GM18508 (cell line): ENCODE measurements around the gene DCLK3.

ENCODE experiments used
- ATAC-seq: cut with Tn5 transposase; IDR thresholded peaks from one replicate; pipeline ENCODE4 v1.9.1; 2021; ENCODE audit warnings: moderate number of reproducible peaks; ENCODE audit not compliant: insufficient read depth, unreplicated experiment

Gene DCLK3

GRCh38 chr3:36709826-36710365 lies 54.5 kb downstream of the DCLK3 start:
- ATAC-seq, result no peak

- ATAC-seq, result no peak
Measured at GRCh38 chr3:36709281-36709680, 55.1 kb downstream of the DCLK3 start.

GRCh38 chr3:36707623-36708409 lies 56.5 kb downstream of the DCLK3 start:
- ATAC-seq, result peak; percentile 74

DNA sequence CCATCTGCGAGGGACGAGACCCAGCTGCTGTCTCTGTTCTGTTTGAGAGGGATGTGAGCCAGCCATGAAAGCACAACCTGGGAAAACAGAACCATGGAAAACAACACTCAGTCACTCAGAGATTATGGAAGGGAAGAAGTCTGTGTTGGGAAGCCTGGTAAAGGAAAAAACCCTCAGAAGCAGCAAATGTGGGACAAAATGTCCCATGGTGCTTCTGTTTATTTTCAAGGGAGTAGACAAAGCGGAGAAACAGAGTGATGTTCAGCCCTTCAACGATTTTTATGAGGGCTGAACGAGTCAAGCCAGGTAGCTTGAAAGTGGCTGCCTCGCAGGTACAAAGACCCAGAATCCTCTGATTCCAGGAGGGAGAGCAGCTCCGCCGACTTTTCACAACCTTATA lies 59.3 kb downstream of the DCLK3 start:
- no peak for ATAC-seq

GRCh38 chr3:36704280-36704679 lies 60.1 kb downstream of the DCLK3 start:
- ATAC-seq, result no peak

- no peak for ATAC-seq
Measured at GRCh38 chr3:36701249-36701572, 63.1 kb downstream of the DCLK3 start.

DNA sequence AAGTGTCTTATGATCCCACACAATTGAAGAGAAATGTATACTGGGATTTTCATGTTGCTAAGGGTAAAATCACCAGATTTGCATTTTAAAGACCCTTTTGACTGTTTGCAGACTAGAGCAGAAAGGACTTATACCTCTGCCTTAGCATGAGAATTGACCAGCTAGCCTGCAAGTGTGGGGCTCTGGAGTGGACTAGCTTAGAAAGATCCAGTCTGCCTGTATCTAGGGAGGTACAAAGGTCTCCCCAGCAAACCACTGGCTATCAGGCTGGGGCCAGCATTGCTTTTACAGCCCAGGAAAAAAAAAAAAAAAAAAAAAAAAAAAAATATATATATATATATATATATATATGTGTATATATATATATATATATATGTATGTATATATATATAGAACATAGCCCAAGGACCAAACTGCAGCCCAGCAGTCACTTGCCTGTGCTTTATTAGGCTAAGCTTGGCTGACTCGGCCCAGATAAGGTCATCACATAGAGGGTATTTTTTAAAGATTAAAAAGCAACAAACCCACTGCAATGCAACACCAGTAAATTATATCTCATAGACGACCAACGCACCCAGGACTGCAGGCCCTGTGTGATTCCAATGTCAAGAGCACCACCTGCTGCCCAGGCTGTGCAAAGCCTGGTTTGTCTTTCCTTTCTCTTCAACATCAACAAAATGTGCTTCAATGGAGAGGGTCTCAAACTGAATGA lies 63.7 kb downstream of the DCLK3 start:
- ATAC-seq, result peak; percentile 75

- no peak for ATAC-seq
Measured at GRCh38 chr3:36698314-36698713, 66.0 kb downstream of the DCLK3 start.

DNA sequence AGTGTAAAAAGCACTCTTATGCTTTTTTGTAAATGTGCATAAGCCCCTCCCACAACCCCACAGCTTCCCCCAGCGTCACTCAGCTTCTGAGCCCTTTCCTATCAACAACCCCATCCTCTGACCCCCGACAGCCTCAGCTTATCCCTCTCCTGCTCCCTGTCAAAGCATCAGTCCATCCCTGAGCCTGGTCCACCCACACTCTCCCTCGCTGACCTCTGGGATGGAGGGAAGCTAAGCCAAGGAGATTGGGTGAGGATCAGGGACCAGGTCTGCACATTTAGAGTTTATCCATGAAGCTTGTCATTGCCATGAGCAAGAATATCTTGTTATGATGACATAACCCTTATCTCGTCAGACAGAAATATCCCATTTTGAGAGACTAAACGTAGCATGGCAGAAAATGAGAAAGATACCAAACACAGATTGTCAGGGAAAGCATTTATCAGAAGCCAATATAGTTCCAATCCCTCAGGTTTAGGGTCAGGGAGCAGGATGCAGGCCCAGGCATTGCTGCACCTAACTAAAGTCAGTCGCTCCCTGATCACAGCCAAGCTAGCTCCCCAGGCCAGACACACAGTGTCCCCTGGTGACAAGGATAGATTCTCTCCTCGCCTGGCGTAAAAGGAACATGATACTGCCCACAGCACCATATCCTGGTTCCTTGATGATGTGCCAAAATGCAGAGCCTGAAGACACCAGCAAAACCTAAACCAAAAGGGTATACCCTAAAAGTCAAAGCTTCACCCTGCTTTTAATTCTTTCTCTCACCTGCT lies 66.9 kb downstream of the DCLK3 start:
- ATAC-seq, result no peak

- ATAC-seq, result no peak
Measured at GRCh38 chr3:36696799-36697198, 67.6 kb downstream of the DCLK3 start.

- no peak for ATAC-seq
Measured at GRCh38 chr3:36695769-36696137, 68.6 kb downstream of the DCLK3 start.

- no peak for ATAC-seq
Measured at GRCh38 chr3:36695113-36695768, 69.1 kb downstream of the DCLK3 start.

- ATAC-seq, result peak; percentile 88
Measured at GRCh38 chr3:36693670-36694069, 70.7 kb downstream of the DCLK3 start.

GRCh38 chr3:36689560-36689959 lies 74.8 kb downstream of the DCLK3 start:
- ATAC-seq, result no peak

DNA sequence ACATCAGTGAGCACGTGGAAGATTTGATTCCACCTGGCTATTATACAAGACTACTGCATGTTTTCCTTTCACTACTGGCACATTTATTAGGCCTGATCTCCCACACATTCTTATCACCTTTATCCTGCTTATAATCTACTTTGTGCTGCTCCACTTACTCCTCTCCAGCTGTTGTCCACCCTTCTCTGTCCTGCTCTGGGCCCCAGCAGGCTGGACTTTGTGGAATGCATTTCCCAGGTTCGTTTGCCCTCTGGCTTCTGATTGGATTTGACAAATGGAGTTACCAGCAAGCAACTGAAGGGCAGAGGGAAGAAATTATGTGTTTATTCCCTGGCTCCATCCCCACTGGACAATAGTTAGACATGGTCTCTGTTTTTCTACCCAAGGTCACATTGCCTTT lies 75.5 kb downstream of the DCLK3 start:
- ATAC-seq, result no peak

DNA sequence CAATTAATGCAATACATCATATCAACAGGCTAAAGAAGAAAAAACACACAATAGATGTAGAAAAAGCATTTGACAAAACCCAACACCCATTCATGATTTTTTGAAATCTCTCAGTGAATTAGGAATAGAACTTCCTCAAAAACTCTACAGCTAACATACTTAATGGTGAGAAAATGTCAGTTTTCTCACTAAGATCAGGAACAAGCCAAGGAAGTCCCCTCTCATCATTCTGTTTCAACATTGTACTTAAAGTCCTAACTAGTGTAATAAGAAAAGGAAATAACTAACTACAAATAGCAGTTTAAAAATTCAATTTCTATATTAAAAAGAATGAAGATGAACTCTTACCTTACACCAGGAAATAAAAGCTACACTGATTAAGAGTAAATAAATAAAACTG lies 77.8 kb downstream of the DCLK3 start:
- no peak for ATAC-seq

GRCh38 chr3:36681867-36682266 lies 82.5 kb downstream of the DCLK3 start:
- ATAC-seq, result no peak

DNA sequence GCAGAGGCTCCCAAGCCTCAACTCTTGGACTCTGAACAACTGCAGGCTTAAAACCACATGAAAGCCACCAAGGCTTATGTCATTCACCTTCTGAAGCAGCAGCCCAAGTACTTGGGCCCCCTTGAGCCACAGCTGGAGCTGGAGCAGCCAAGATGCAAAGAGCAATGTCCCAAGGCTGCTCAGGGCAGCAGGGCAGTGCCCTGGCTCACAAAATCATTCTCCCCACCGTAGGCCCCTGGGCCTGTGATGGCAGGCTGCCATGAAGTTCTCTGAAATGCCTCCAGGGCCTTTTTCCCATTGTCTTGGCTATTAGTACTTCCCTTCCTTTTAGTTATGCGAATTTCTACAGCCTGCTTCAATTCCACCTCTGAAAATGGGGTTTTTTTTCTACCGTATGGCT lies 83.4 kb downstream of the DCLK3 start:
- ATAC-seq, result no peak

GRCh38 chr3:36679384-36680200 lies 84.8 kb downstream of the DCLK3 start:
- ATAC-seq, result peak; percentile 61
